NCI-H2196 (cell line): ENCODE measurements around the gene PLXNB1.
"Not testable (repeated sequence)": the region's sequence is repeated elsewhere in the genome, so short reads cannot be mapped to it uniquely, and the experiment has no call there.

Experiments used
- DNase-seq: peaks from one replicate; lab custom pipeline; 2025; ENCODE audit not compliant: unreplicated experiment; lab: John Stamatoyannopoulos, UW

PLXNB1 gene

GRCh38 chr3:48429960-48430707 is at the start of gene PLXNB1:
PLXNB1 (minus strand) TSS chr3:48430086; CDS start chr3:48424611, 5,475 bp downstream.
- DNase-seq = peak; percentile 59

- DNase-seq = no peak
Measured at GRCh38 chr3:48478626-48479555, 49.0 kb upstream of the PLXNB1 start.

GRCh38 chr3:48477959-48478520 is 48.2 kb upstream of the PLXNB1 start:
- DNase-seq = no peak

- no peak for DNase-seq
Measured at GRCh38 chr3:48476426-48477053, 46.7 kb upstream of the PLXNB1 start.

- no peak for DNase-seq
Measured at GRCh38 chr3:48475188-48475587, 45.3 kb upstream of the PLXNB1 start.

GRCh38 chr3:48474619-48475018 is 44.7 kb upstream of the PLXNB1 start:
- DNase-seq = no peak

GRCh38 chr3:48474031-48474430 is 44.1 kb upstream of the PLXNB1 start:
- not testable (repeated sequence) for DNase-seq

GRCh38 chr3:48473617-48473952 is 43.7 kb upstream of the PLXNB1 start:
- DNase-seq = no peak

- DNase-seq = peak; percentile 84
Measured at GRCh38 chr3:48472923-48473616, 43.2 kb upstream of the PLXNB1 start.

GRCh38 chr3:48472673-48472922 is 42.7 kb upstream of the PLXNB1 start:
- DNase-seq = no peak

GRCh38 chr3:48470286-48470685 is 40.4 kb upstream of the PLXNB1 start:
- DNase-seq = no peak

- no peak for DNase-seq
Measured at GRCh38 chr3:48469046-48469915, 39.4 kb upstream of the PLXNB1 start.

- no peak for DNase-seq
Measured at GRCh38 chr3:48468329-48468731, 38.4 kb upstream of the PLXNB1 start.

- no peak for DNase-seq
Measured at GRCh38 chr3:48467473-48468267, 37.8 kb upstream of the PLXNB1 start.

- DNase-seq = no peak
Measured at GRCh38 chr3:48467110-48467454, 37.2 kb upstream of the PLXNB1 start.

GRCh38 chr3:48466386-48467109 is 36.7 kb upstream of the PLXNB1 start:
- no peak for DNase-seq

GRCh38 chr3:48465531-48466378 is 35.9 kb upstream of the PLXNB1 start:
- DNase-seq = peak; percentile 91

- no peak for DNase-seq
Measured at GRCh38 chr3:48465237-48465530, 35.3 kb upstream of the PLXNB1 start.
